PC-9 (cell line): ENCODE results near the gene IFI44. TPM values are rescaled to one million over a fixed set of nuclear protein-coding genes. Genes with fewer than 3 reads are reported as not detected.

Source experiments
- BruUV-seq: library from RNA; stranded (reverse); fragments of 400-500 nt; replicated peaks from 2 replicates; lab custom pipeline; 2021; lab: Mats Ljungman, UMichigan
- CTCF ChIA-PET: fragments of 300-600 bp; sonication (Branson Sonifier 250); formaldehyde crosslinking; loops from one replicate; lab custom pipeline; 2022; ENCODE audit warnings: antibody characterized with exemption; lab: Charles Lee
- POLR2A ChIA-PET: fragments of 300-600 bp; sonication (Branson Sonifier 250); formaldehyde crosslinking; loops from one replicate; lab custom pipeline; 2022; ENCODE audit warnings: antibody characterized with exemption; ENCODE audit not compliant: unreplicated experiment; lab: Charles Lee
- DNase-seq, 2 experiments: peaks; one replicate each; pipeline versions ENCODE4 v3.0.0 to v3.0.0-alpha.2; 2015 to 2022; ENCODE audit warnings: mixed read lengths in 1 of 2
- H2AFZ ChIP-seq: fragments of 200-600 bp; sonication (generic); 2 replicates; pipeline ENCODE4 v1.8.1; 2017; ENCODE audit warnings: antibody characterized with exemption
- H3F3A ChIP-seq: fragments of 200-600 bp; sonication (generic); 2 replicates; pipeline ENCODE4 v1.8.1; 2017; ENCODE audit warnings: antibody characterized with exemption, mild to moderate bottlenecking, low read depth; ENCODE audit not compliant: insufficient read depth
- H3K27ac ChIP-seq: fragments of 200-600 bp; sonication (generic); 2 replicates; pipeline ENCODE4 v1.6.1; 2016; ENCODE audit warnings: mixed run types
- H3K27me3 ChIP-seq: fragments of 200-600 bp; sonication (generic); 2 replicates; pipeline ENCODE4 v1.6.1; 2016; ENCODE audit warnings: low read depth, mixed run types; ENCODE audit not compliant: insufficient read depth
- H3K36me3 ChIP-seq: fragments of 200-600 bp; sonication (generic); 2 replicates; pipeline ENCODE4 v1.6.1; 2016; ENCODE audit warnings: low read depth, mixed run types
- H3K4me1 ChIP-seq: fragments of 200-600 bp; sonication (generic); replicated peaks from 2 replicates; pipeline ENCODE4 v1.6.1; 2016; ENCODE audit warnings: mixed run types; ENCODE audit not compliant: insufficient read depth
- H3K4me2 ChIP-seq: fragments of 200-600 bp; sonication (generic); 2 replicates; pipeline ENCODE4 v1.6.1; 2017; ENCODE audit warnings: mixed run types
- H3K4me3 ChIP-seq: fragments of 200-600 bp; sonication (generic); 2 replicates; pipeline ENCODE4 v1.6.1; 2016; ENCODE audit warnings: mixed run types
- H3K79me2 ChIP-seq: fragments of 200-600 bp; sonication (generic); 2 replicates; pipeline ENCODE4 v1.6.1; 2017; ENCODE audit warnings: low read depth, mixed run types
- H3K9me2 ChIP-seq: fragments of 200-600 bp; sonication (generic); 2 replicates; pipeline ENCODE4 v1.8.1; 2017; ENCODE audit warnings: mild to moderate bottlenecking; ENCODE audit not compliant: insufficient read depth
- H3K9me3 ChIP-seq: fragments of 200-600 bp; sonication (generic); 2 replicates; pipeline ENCODE4 v1.8.1; 2016; ENCODE audit warnings: low read depth; ENCODE audit not compliant: insufficient read depth
- H4K20me1 ChIP-seq: fragments of 200-600 bp; sonication (generic); 2 replicates; pipeline ENCODE4 v1.8.1; 2017; ENCODE audit not compliant: insufficient read depth
- CTCF ChIP-seq: fragments of 200-600 bp; sonication (generic); conservative IDR thresholded peaks from 2 replicates; pipeline ENCODE4 v1.6.1; 2017; ENCODE audit warnings: mixed run types, antibody characterized with exemption, mild to moderate bottlenecking, moderate library complexity
- EZH2 ChIP-seq: fragments of 200-600 bp; sonication (generic); IDR thresholded peaks from 2 replicates; pipeline ENCODE4 v1.8.0; 2017; ENCODE audit warnings: antibody characterized with exemption, low read depth
- intact Hi-C: fragments of 100-400 bp; cut with micrococcal nuclease; formaldehyde crosslinking; loops from one replicate; pipeline ENCODE4 v1.10.0; 2022; ENCODE audit not compliant: unreplicated experiment
- total RNA-seq: library from RNA; stranded (reverse); gene quantifications from 2 replicates; pipeline ENCODE4 v1.2.3, GENCODE V29; 2021

Gene IFI44
- total RNA-seq, 1 experiment from 2014 or later = 4.8 TPM

GRCh38 chr1:78622548-78622947, 27.1 kb upstream of the IFI44 start:
- H4K20me1 ChIP-seq = no peaks in the 10 kb centered on the region
- H2AFZ ChIP-seq = no peak overlapping the region; the same call in 1 of the 2 replicates
- no peaks in the 10 kb centered on the region for H3K79me2 ChIP-seq
- TF ChIP-seq EZH2 = no peak
- TF ChIP-seq CTCF = no peak
- H3K4me1 ChIP-seq = peaks cover 19% of the 10 kb centered on the region
- no peaks in the 10 kb centered on the region for H3K36me3 ChIP-seq
- no peak for DNase-seq
- no peaks in the 10 kb centered on the region for H3K9me2 ChIP-seq
- CTCF ChIA-PET = interaction anchor here (0.5 kb wide), 1 partner anchor 33 kb away, joined by 3 read pairs; no protein-coding TSS in a partner anchor
- intact Hi-C loops = no loop called here
- H3K27me3 ChIP-seq = no peaks in the 10 kb centered on the region
- POLR2A ChIA-PET = no interaction called here
- no peak overlapping the region for H3K4me2 ChIP-seq
- BruUV-seq = no TSS peak
- peaks cover 14% of the 10 kb centered on the region; the same call in 1 of the 2 replicates for H3F3A ChIP-seq
- H3K9me3 ChIP-seq = no peaks in the 10 kb centered on the region
- H3K27ac ChIP-seq = no peak overlapping the region
- H3K4me3 ChIP-seq = no peak overlapping the region

GRCh38 chr1:78624035-78624434, 25.6 kb upstream of the IFI44 start:
- CTCF ChIA-PET = interaction anchor here (0.7 kb wide), 1 partner anchor 11 kb away, joined by 3 read pairs; no protein-coding TSS in a partner anchor
- no peak for DNase-seq
- Histone ChIP-seq H3K4me1 (peaks cover 18% of the 10 kb centered on the region), H3K27me3 (no peaks in the 10 kb centered on the region), H3K79me2 (no peaks in the 10 kb centered on the region), H3K4me3 (no peak overlapping the region), H4K20me1 (no peaks in the 10 kb centered on the region), H3K4me2 (no peak overlapping the region), H3K9me3 (no peaks in the 10 kb centered on the region), H3K9me2 (no peaks in the 10 kb centered on the region), H3F3A (peaks cover 14% of the 10 kb centered on the region; the same call in 1 of the 2 replicates), H2AFZ (no peak overlapping the region), H3K36me3 (no peaks in the 10 kb centered on the region), H3K27ac (no peak overlapping the region)
- BruUV-seq = no TSS peak
- intact Hi-C loops = no loop called here
- TF ChIP-seq EZH2 (no peak), CTCF (no peak)
- POLR2A ChIA-PET = no interaction called here

- no peaks in the 10 kb centered on the region for H3K79me2 ChIP-seq
- no TSS peak for BruUV-seq
- no peaks in the 10 kb centered on the region for H3F3A ChIP-seq
- no peaks in the 10 kb centered on the region for H4K20me1 ChIP-seq
- DNase-seq = no peak
- no peak overlapping the region for H3K4me3 ChIP-seq
- H3K9me3 ChIP-seq = no peaks in the 10 kb centered on the region
- H3K9me2 ChIP-seq = no peaks in the 10 kb centered on the region
- H3K4me1 ChIP-seq = 0 out of 2 replicates have a peak, but pooled peaks cover 6% of the 10 kb centered on the region
- no peaks in the 10 kb centered on the region for H3K36me3 ChIP-seq
- H3K4me2 ChIP-seq = no peak overlapping the region
- H3K27ac ChIP-seq = no peak overlapping the region
- H2AFZ ChIP-seq = no peak overlapping the region
- CTCF ChIA-PET = interaction anchor here (0.5 kb wide), 1 partner anchor 496 kb away, joined by 3 read pairs; no protein-coding TSS in a partner anchor
- no peaks in the 10 kb centered on the region for H3K27me3 ChIP-seq
- TF ChIP-seq CTCF (no peak), EZH2 (no peak)
- POLR2A ChIA-PET = no interaction called here
- intact Hi-C loops = no loop called here
Measured at GRCh38 chr1:78627321-78627720, 22.3 kb upstream of the IFI44 start.
